Immature natural killer cell (primary cell): Measurements from ENCODE around the gene ELOA. TPM values are rescaled to one million over a fixed set of nuclear protein-coding genes. Genes with fewer than 3 reads are reported as not detected.
"Not testable (repeated sequence)": the region's sequence is repeated elsewhere in the genome, so short reads cannot be mapped to it uniquely, and the experiment has no call there.

Experiments used
- DNase-seq, 3 donors: peaks; one replicate each; pipeline ENCODE4 v3.0.0; 2022; ENCODE audit warnings: mixed read lengths in 1 of 3
- H3K27ac Mint-ChIP-seq, 6 donors: one replicate each; pipeline ENCODE4 v1.8.0; 2020; ENCODE audit warnings: mixed read lengths in 6 of 6, mild to moderate bottlenecking in 5 of 6, inconsistent platforms in 4 of 6, moderate library complexity in 3 of 6
- H3K27me3 Mint-ChIP-seq, 3 donors: one replicate each; pipeline ENCODE4 v1.8.0; 2020 to 2021; ENCODE audit warnings: low read depth in 3 of 3, mild to moderate bottlenecking in 3 of 3, mixed read lengths in 3 of 3, moderate library complexity in 3 of 3, inconsistent platforms in 1 of 3
- H3K36me3 Mint-ChIP-seq, 3 donors: one replicate each; pipeline ENCODE4 v1.8.0; 2020; ENCODE audit warnings: mixed read lengths in 3 of 3, inconsistent platforms in 2 of 3, mild to moderate bottlenecking in 2 of 3
- H3K4me1 Mint-ChIP-seq, 2 donors: one replicate each; pipeline ENCODE4 v1.8.0; 2020; ENCODE audit warnings: inconsistent platforms in 2 of 2, mild to moderate bottlenecking in 2 of 2, mixed read lengths in 2 of 2, moderate library complexity in 1 of 2
- H3K4me3 Mint-ChIP-seq, 5 donors: one replicate each; pipeline ENCODE4 v1.8.0; 2020; ENCODE audit warnings: mild to moderate bottlenecking in 5 of 5, mixed read lengths in 5 of 5, inconsistent platforms in 3 of 5, moderate library complexity in 3 of 5
- H3K9me3 Mint-ChIP-seq, 6 donors: one replicate each; pipeline ENCODE4 v1.8.0; 2020; ENCODE audit warnings: mild to moderate bottlenecking in 6 of 6, mixed read lengths in 6 of 6, inconsistent platforms in 4 of 6, moderate library complexity in 3 of 6
- polyA plus RNA-seq, 3 donors: library from polyadenylated mRNA; unstranded; fragments of 300-500 nt; fragmentation: Illumina TruSeq; gene quantifications; one replicate each; pipeline ENCODE4 v1.2.3, GENCODE V29; 2021

The ELOA gene
- polyA plus RNA-seq, 3 donors from 2014 or later = 16.4 to 30.3 (median 19.1) TPM

- Mint-ChIP-seq H3K4me1 (peaks cover 3 to 10% of the 10 kb centered on the region in 2 donors), H3K9me3 (no peaks in the 10 kb centered on the region), H3K27me3 (peaks cover 0 to 1% (median 0%) of the 10 kb centered on the region in 3 donors), H3K27ac (peak overlapping the region in 2 of 6 donors; percentile 34 to 39), H3K4me3 (no peak overlapping the region), H3K36me3 (no peaks in the 10 kb centered on the region)
- no peak for DNase-seq
Observed at GRCh38 chr1:23719162-23719820, 24.0 kb upstream of the ELOA start.

- peak overlapping the region in 3 of 6 donors; percentile 0 to 74 (median 58) for H3K27ac Mint-ChIP-seq
- H3K27me3 Mint-ChIP-seq = peaks cover 0 to 1% (median 0%) of the 10 kb centered on the region in 3 donors
- peak overlapping the region in 1 of 5 donors; percentile 7 for H3K4me3 Mint-ChIP-seq
- H3K9me3 Mint-ChIP-seq = no peaks in the 10 kb centered on the region
- DNase-seq = no peak
- H3K36me3 Mint-ChIP-seq = no peaks in the 10 kb centered on the region
- peaks cover 3 to 10% of the 10 kb centered on the region in 2 donors for H3K4me1 Mint-ChIP-seq
Observed at GRCh38 chr1:23720256-23720995, 22.8 kb upstream of the ELOA start.

- Mint-ChIP-seq H3K27ac (peak overlapping the region in 1 of 6 donors; percentile 16), H3K36me3 (no peaks in the 10 kb centered on the region), H3K4me3 (no peak overlapping the region), H3K4me1 (peaks cover 3 to 11% of the 10 kb centered on the region in 2 donors), H3K27me3 (no peaks in the 10 kb centered on the region), H3K9me3 (no peaks in the 10 kb centered on the region)
- DNase-seq = no peak
Observed at GRCh38 chr1:23722652-23723051, 20.6 kb upstream of the ELOA start.

DNA sequence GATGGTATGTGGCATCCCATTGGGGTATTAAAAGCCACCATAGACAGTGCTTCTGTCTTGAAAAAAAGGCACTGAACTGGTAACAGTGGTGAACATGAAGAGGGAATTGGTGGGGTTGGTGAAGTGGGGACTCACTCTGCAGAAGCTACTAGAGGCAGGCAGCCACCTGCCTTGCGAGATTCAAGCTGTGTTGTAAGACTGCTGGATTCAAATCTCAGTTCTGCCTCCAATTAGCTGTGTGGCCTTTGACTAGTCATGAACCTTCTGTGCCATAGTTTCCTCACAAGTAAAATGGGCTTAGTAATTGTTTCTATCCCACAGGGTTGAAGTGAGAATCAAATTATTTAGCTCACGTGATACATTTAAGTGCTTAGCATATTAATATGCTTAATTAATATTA lies 16.6 kb upstream of the ELOA start:
- H3K4me3 Mint-ChIP-seq = no peak overlapping the region
- H3K27ac Mint-ChIP-seq = no peak overlapping the region

DNA sequence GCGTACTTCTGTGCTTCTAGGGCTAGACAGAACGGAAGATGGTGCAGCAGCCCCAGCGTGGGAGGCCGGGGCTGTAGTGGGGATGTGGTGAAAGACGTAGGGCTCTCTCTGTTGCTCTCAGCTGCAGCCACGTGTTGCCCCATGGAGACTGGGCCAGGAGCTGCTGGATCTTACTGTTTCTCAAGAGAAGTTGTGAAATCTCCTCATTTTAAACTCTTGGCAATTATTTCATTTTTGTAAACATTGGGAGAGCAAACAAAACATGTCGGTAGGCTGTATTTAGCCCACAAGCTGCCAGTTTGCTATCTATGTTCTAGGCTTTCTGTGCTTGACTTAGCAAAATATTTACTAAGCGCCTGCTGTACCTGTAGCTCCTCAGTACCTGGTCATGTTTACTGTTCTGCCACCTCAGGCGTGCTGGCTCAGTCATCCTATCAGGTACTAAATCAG lies 15.9 kb upstream of the ELOA start:
- H3K4me1 Mint-ChIP-seq = peaks cover 0 to 5% of the 10 kb centered on the region in 2 donors
- H3K27ac Mint-ChIP-seq = no peak overlapping the region
- H3K4me3 Mint-ChIP-seq = no peak overlapping the region

More for the DNA sequence above, 16.6 kb upstream of the ELOA start:
- no peak for DNase-seq
- Mint-ChIP-seq H3K27me3 (no peaks in the 10 kb centered on the region), H3K36me3 (peaks cover 0 to 4% (median 0%) of the 10 kb centered on the region in 3 donors), H3K4me1 (peaks cover 0 to 5% of the 10 kb centered on the region in 2 donors), H3K9me3 (no peaks in the 10 kb centered on the region)

GRCh38 chr1:23732363-23733224 lies 10.7 kb upstream of the ELOA start:
- no peaks in the 10 kb centered on the region for H3K9me3 Mint-ChIP-seq
- DNase-seq = no peak
- H3K27me3 Mint-ChIP-seq = no peaks in the 10 kb centered on the region
- peaks cover 0 to 5% of the 10 kb centered on the region in 2 donors for H3K4me1 Mint-ChIP-seq
- no peak overlapping the region for H3K4me3 Mint-ChIP-seq
- peaks cover 0 to 4% (median 0%) of the 10 kb centered on the region in 3 donors for H3K36me3 Mint-ChIP-seq
- no peak overlapping the region for H3K27ac Mint-ChIP-seq

More for the DNA sequence above, 15.9 kb upstream of the ELOA start:
- Mint-ChIP-seq H3K27me3 (no peaks in the 10 kb centered on the region), H3K36me3 (peaks cover 0 to 4% (median 0%) of the 10 kb centered on the region in 3 donors), H3K9me3 (no peaks in the 10 kb centered on the region)
- no peak for DNase-seq

- DNase-seq, H3K27me3 Mint-ChIP-seq, H3K4me1 Mint-ChIP-seq, H3K36me3 Mint-ChIP-seq, H3K27ac Mint-ChIP-seq, H3K9me3 Mint-ChIP-seq, H3K4me3 Mint-ChIP-seq: not testable (repeated sequence)
Observed at GRCh38 chr1:23733281-23733680, 10.0 kb upstream of the ELOA start.

- Mint-ChIP-seq H3K4me1 (no peaks in the 10 kb centered on the region), H3K36me3 (no peaks in the 10 kb centered on the region), H3K27me3 (no peaks in the 10 kb centered on the region), H3K4me3 (no peak overlapping the region), H3K27ac (no peak overlapping the region), H3K9me3 (no peaks in the 10 kb centered on the region)
- no peak for DNase-seq
Observed at GRCh38 chr1:23736437-23737134, 6.7 kb upstream of the ELOA start.

GRCh38 chr1:23741609-23742008 lies 1.7 kb upstream of the ELOA start:
- peak overlapping the region in 3 of 6 donors; percentile 80 to 91 (median 88) for H3K27ac Mint-ChIP-seq
- no peak for DNase-seq
- H3K4me3 Mint-ChIP-seq = peak overlapping the region; percentile 85 to 93 (median 88)
- H3K27me3 Mint-ChIP-seq = peaks cover 0 to 12% (median 2%) of the 10 kb centered on the region in 3 donors
- H3K36me3 Mint-ChIP-seq = no peaks in the 10 kb centered on the region
- peaks cover 29 to 37% of the 10 kb centered on the region in 2 donors for H3K4me1 Mint-ChIP-seq
- no peaks in the 10 kb centered on the region for H3K9me3 Mint-ChIP-seq

DNA sequence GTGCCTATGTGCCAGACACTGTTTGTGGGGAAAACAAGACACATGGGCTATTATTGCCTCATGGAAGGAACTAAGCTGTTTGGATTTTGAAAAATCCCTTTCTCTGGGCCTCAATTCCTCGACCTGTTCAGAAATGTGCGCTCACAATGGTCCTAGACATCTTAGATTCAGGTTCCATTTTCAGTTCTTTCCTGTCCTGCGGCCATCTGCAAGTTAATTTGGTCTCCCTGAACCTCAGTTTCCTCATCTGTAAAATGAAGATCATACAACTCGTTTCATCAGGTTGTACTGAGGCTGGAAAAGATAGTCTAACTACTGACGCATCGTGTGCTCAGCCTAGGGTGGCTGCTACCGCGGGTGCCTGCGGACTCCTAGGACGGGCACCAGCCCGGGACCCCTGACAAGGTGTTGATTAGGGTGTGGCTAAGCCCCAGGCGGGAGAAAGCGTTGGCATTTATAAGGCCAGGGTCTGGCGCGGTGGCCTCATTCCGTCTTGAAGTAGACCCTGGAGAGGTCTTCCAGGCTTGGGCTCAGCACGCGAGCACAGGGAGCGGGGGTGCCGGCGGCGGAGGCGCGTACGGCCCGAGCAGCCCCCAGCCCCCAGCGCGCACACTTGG lies 493 bp upstream of the ELOA start:
- H3K4me1 Mint-ChIP-seq = peaks cover 35 to 48% of the 10 kb centered on the region in 2 donors
- DNase-seq = no peak

DNA sequence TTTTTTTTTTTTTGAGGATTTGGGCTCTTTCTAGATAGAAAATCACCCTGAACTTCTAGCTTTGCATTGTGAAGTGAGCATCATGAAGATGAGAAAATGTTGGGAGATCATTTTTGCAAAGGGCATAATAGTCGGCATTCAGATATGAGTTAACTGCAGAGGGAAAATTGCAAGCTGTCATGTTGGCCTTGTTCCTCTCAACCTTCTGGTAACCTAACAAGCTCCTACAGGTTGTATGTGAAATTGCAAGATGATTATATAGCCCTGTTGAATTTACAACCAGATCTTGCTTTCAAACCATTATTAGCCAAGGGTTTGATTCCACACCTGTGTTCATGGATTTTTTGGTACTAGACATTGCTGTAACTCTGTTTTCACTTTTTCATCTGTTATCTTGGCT lies 2.2 kb downstream of the ELOA start:
- H3K4me1 Mint-ChIP-seq = peaks cover 40 to 66% of the 10 kb centered on the region in 2 donors
- H3K36me3 Mint-ChIP-seq = peaks cover 0 to 6% (median 4%) of the 10 kb centered on the region in 3 donors
- peaks cover 0 to 13% (median 2%) of the 10 kb centered on the region in 3 donors for H3K27me3 Mint-ChIP-seq
- H3K4me3 Mint-ChIP-seq = peak overlapping the region in 4 of 5 donors; percentile 88 to 92 (median 90)
- DNase-seq = no peak
- H3K9me3 Mint-ChIP-seq = no peaks in the 10 kb centered on the region
- H3K27ac Mint-ChIP-seq = peak overlapping the region in 2 of 6 donors; percentile 9 to 55

More for the DNA sequence above, 493 bp upstream of the ELOA start:
- peaks cover 0 to 12% (median 2%) of the 10 kb centered on the region in 3 donors for H3K27me3 Mint-ChIP-seq
- no peaks in the 10 kb centered on the region for H3K9me3 Mint-ChIP-seq
- H3K27ac Mint-ChIP-seq = peak overlapping the region; percentile 75 to 91 (median 83)
- no peaks in the 10 kb centered on the region for H3K36me3 Mint-ChIP-seq
- peak overlapping the region; percentile 85 to 93 (median 88) for H3K4me3 Mint-ChIP-seq

DNA sequence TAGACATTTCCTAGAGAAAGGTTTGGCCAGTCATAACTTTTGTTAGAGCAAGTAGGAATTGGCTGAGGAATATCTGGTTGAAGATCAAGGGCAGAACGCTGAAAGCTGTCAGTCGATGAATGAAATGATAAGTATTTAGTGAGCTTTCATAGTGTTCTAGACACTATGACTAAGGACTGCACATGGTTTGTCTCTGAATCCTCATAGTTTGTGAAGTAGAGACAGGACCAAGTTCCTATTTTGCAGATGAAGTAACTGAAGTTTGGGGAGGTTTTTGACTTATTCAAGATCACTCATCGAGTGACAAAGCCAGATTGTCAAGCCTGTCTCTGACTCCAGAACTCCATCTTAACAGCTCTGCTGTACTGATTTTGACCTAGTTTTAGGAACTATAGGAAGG lies 4.7 kb downstream of the ELOA start:
- Mint-ChIP-seq H3K27ac (peak overlapping the region in 2 of 6 donors; percentile 6 to 37), H3K27me3 (peaks cover 1 to 9% (median 2%) of the 10 kb centered on the region in 3 donors), H3K4me3 (no peak overlapping the region), H3K9me3 (no peaks in the 10 kb centered on the region), H3K36me3 (peaks cover 8 to 20% (median 12%) of the 10 kb centered on the region in 3 donors), H3K4me1 (peaks cover 33 to 52% of the 10 kb centered on the region in 2 donors)
- no peak for DNase-seq
